Mucosa of stomach (tissue), 1 donor: ENCODE measurements around the gene PXDN.

Experiments used
- H3K27me3 ChIP-seq: one replicate; pipeline ENCODE4 v1.7.0; 2013; ENCODE audit warnings: mild to moderate bottlenecking, low read length; ENCODE audit not compliant: control insufficient read depth, insufficient read depth
- H3K36me3 ChIP-seq: one replicate; pipeline ENCODE4 v1.7.0; 2013; ENCODE audit warnings: low read length; ENCODE audit not compliant: control insufficient read depth, insufficient read depth
- H3K4me1 ChIP-seq: one replicate; pipeline ENCODE4 v1.7.0; 2013; ENCODE audit warnings: mild to moderate bottlenecking, low read length; ENCODE audit not compliant: control insufficient read depth, insufficient read depth
- H3K4me3 ChIP-seq: one replicate; pipeline ENCODE4 v1.7.0; 2013; ENCODE audit warnings: low read length
- H3K9ac ChIP-seq: one replicate; pipeline ENCODE4 v1.7.0; 2013; ENCODE audit warnings: mild to moderate bottlenecking, low read length, moderate library complexity
- H3K9me3 ChIP-seq: one replicate; pipeline ENCODE4 v1.7.0; 2013; ENCODE audit warnings: mild to moderate bottlenecking, low read length, moderate library complexity; ENCODE audit not compliant: control insufficient read depth
- donor health status: Pancreatic carcinoma.

Gene PXDN

GRCh38 chr2:1590596-1591460 is 153.5 kb downstream of the PXDN start:
- Histone ChIP-seq H3K9ac (no peak overlapping the region), H3K9me3 (no peaks in the 10 kb centered on the region), H3K4me3 (no peak overlapping the region), H3K4me1 (peaks cover 5% of the 10 kb centered on the region), H3K36me3 (no peaks in the 10 kb centered on the region), H3K27me3 (peaks cover 9% of the 10 kb centered on the region)

GRCh38 chr2:1588978-1589621 is 155.2 kb downstream of the PXDN start:
- peaks cover 9% of the 10 kb centered on the region for H3K27me3 ChIP-seq
- H3K36me3 ChIP-seq: no peaks in the 10 kb centered on the region
- H3K9me3 ChIP-seq: no peaks in the 10 kb centered on the region
- H3K4me1 ChIP-seq: peaks cover 5% of the 10 kb centered on the region
- H3K4me3 ChIP-seq: no peak overlapping the region
- H3K9ac ChIP-seq: no peak overlapping the region

- Histone ChIP-seq H3K9ac (no peak overlapping the region), H3K9me3 (no peaks in the 10 kb centered on the region), H3K4me1 (peaks cover under 1% of the 10 kb centered on the region), H3K27me3 (peaks cover 9% of the 10 kb centered on the region), H3K4me3 (no peak overlapping the region), H3K36me3 (no peaks in the 10 kb centered on the region)
These were observed 156.0 kb downstream of the PXDN start for GRCh38 chr2:1588051-1588977.

GRCh38 chr2:1586923-1587840 is 157.1 kb downstream of the PXDN start:
- Histone ChIP-seq H3K4me1 (no peaks in the 10 kb centered on the region), H3K9me3 (no peaks in the 10 kb centered on the region), H3K27me3 (peaks cover 9% of the 10 kb centered on the region), H3K36me3 (no peaks in the 10 kb centered on the region), H3K9ac (no peak overlapping the region), H3K4me3 (no peak overlapping the region)

- no peak overlapping the region for H3K9ac ChIP-seq
- H3K4me1 ChIP-seq: no peaks in the 10 kb centered on the region
- no peaks in the 10 kb centered on the region for H3K36me3 ChIP-seq
- no peaks in the 10 kb centered on the region for H3K9me3 ChIP-seq
- H3K4me3 ChIP-seq: no peak overlapping the region
- H3K27me3 ChIP-seq: peaks cover 9% of the 10 kb centered on the region
These were observed 157.9 kb downstream of the PXDN start for GRCh38 chr2:1586251-1586922.

- no peaks in the 10 kb centered on the region for H3K9me3 ChIP-seq
- H3K9ac ChIP-seq: no peak overlapping the region
- H3K36me3 ChIP-seq: no peaks in the 10 kb centered on the region
- peaks cover 9% of the 10 kb centered on the region for H3K27me3 ChIP-seq
- no peak overlapping the region for H3K4me3 ChIP-seq
- no peaks in the 10 kb centered on the region for H3K4me1 ChIP-seq
These were observed 158.7 kb downstream of the PXDN start for GRCh38 chr2:1585635-1586034.

GRCh38 chr2:1584691-1585485 is 159.4 kb downstream of the PXDN start:
- no peaks in the 10 kb centered on the region for H3K9me3 ChIP-seq
- H3K4me3 ChIP-seq: no peak overlapping the region
- H3K9ac ChIP-seq: no peak overlapping the region
- H3K4me1 ChIP-seq: no peaks in the 10 kb centered on the region
- peaks cover 5% of the 10 kb centered on the region for H3K27me3 ChIP-seq
- H3K36me3 ChIP-seq: no peaks in the 10 kb centered on the region

- H3K9me3 ChIP-seq: no peaks in the 10 kb centered on the region
- H3K4me3 ChIP-seq: no peak overlapping the region
- H3K36me3 ChIP-seq: no peaks in the 10 kb centered on the region
- no peak overlapping the region for H3K9ac ChIP-seq
- H3K27me3 ChIP-seq: peaks cover 2% of the 10 kb centered on the region
- no peaks in the 10 kb centered on the region for H3K4me1 ChIP-seq
These were observed 160.2 kb downstream of the PXDN start for GRCh38 chr2:1584051-1584531.

GRCh38 chr2:1582891-1583341 is 161.4 kb downstream of the PXDN start:
- H3K36me3 ChIP-seq: no peaks in the 10 kb centered on the region
- no peaks in the 10 kb centered on the region for H3K27me3 ChIP-seq
- no peaks in the 10 kb centered on the region for H3K9me3 ChIP-seq
- no peak overlapping the region for H3K9ac ChIP-seq
- no peaks in the 10 kb centered on the region for H3K4me1 ChIP-seq
- H3K4me3 ChIP-seq: no peak overlapping the region

GRCh38 chr2:1581965-1582625 is 162.2 kb downstream of the PXDN start:
- no peak overlapping the region for H3K4me3 ChIP-seq

More at GRCh38 chr2:1581965-1582625, 162.2 kb downstream of the PXDN start:
- Histone ChIP-seq H3K9me3 (no peaks in the 10 kb centered on the region), H3K4me1 (no peaks in the 10 kb centered on the region), H3K36me3 (no peaks in the 10 kb centered on the region), H3K9ac (no peak overlapping the region), H3K27me3 (no peaks in the 10 kb centered on the region)
